ENCODE data around the gene SPDYA.

DNA sequence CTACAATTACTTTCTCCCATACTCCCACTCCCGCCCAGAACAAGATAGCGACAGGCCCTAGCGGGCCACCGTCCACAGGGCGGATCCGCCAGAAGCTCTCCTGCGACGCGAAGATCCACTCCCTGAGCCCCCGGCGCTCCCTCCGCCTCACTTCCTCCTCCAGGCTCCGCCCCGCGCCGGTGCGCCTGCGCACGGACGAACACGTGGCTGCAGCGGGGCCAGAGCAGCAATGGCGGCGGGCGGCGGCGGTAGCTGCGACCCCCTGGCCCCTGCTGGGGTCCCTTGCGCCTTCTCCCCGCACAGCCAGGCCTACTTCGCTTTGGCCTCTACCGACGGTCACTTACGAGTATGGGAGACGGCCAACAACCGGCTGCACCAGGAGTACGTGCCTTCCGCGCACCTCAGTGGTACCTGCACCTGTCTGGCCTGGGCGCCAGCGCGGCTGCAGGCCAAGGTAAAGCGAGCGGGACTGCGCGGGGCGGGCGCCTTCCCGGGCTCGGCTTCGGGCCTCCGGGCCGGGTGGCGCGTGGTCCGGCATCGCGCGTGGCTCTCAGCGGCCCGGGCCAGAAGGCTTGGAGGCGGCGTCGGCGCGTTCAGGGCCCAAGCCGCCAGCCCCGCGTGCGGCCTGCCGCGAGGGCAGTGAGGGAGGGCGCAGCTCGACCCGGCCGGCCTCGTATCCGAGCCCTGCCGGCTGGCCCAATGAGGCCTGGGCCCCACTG is 84.0 kb downstream of the SPDYA start, which contains the start of gene WDR43:
- TF ChIP-seq, protein P1, sequence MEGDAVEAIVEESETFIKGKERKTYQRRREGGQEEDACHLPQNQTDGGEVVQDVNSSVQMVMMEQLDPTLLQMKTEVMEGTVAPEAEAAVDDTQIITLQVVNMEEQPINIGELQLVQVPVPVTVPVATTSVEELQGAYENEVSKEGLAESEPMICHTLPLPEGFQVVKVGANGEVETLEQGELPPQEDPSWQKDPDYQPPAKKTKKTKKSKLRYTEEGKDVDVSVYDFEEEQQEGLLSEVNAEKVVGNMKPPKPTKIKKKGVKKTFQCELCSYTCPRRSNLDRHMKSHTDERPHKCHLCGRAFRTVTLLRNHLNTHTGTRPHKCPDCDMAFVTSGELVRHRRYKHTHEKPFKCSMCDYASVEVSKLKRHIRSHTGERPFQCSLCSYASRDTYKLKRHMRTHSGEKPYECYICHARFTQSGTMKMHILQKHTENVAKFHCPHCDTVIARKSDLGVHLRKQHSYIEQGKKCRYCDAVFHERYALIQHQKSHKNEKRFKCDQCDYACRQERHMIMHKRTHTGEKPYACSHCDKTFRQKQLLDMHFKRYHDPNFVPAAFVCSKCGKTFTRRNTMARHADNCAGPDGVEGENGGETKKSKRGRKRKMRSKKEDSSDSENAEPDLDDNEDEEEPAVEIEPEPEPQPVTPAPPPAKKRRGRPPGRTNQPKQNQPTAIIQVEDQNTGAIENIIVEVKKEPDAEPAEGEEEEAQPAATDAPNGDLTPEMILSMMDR (IDR thresholded peaks at IDR 0.05; ENCODE audit: low read length) = no peak
- no peak for TF ChIP-seq EZH2 (IDR thresholded peaks at IDR 0.05; ENCODE audit: borderline replicate concordance, low read length)
